ENCODE measurements around the gene PGA5. TPM values are rescaled to one million over a fixed set of nuclear protein-coding genes. Genes with fewer than 3 reads are reported as not detected.

Gene PGA5
- total and polyA plus RNA-seq, 9 of the 15 experiments (the other 6 are each of a cell fraction or from before 2014, with no cell fraction given): not detected

- no peaks in the 10 kb centered on the region for H3K9me1 ChIP-seq (ENCODE audit: control insufficient read depth, insufficient read depth, low read length)
- peak; percentile 86 to 99 (median 98) for DNase-seq (ENCODE audit: extremely low read depth in 1 of 4, low spot score in 3 of 4)
- H4K20me1 ChIP-seq (replicated peaks; ENCODE audit: control insufficient read depth, insufficient read depth, low read length): no peaks in the 10 kb centered on the region
- in situ Hi-C loops (cut with MboI) (no loop called here), intact Hi-C loops (cut with micrococcal nuclease) (no loop called here)
- peak overlapping the region; percentile 89 for H2AFZ ChIP-seq (ENCODE audit: low read depth, low read length)
- WGBS (ENCODE audit: insufficient coverage, low coverage, missing lambda C conversion rate): 36% methylated on average over 20 of the region's 35 CpGs
- peaks cover 5% of the 10 kb centered on the region; the same call in 2 of the 3 replicates for H3K36me3 ChIP-seq (ENCODE audit: control insufficient read depth, insufficient read depth, low read length)
- no TSS peak for BruUV-seq (replicated peaks)
- peak; percentile 98 for ATAC-seq
- H3K27ac ChIP-seq (ENCODE audit: extremely low read depth, low read depth, low read length): no peak overlapping the region; the same call in 2 of the 3 replicates
- FAIRE-seq: peak; percentile 69
- peaks cover 16 to 33% of the 10 kb centered on the region in 2 experiments; a peak in 4 of 5 replicates for H3K4me1 ChIP-seq (replicated peaks in 1 of 2; ENCODE audit: control insufficient read depth in 2 of 2, insufficient read depth in 2 of 2, low read length in 2 of 2)
- no peak overlapping the region for H3K4me3 ChIP-seq
- H3K79me2 ChIP-seq (ENCODE audit: control insufficient read depth, insufficient read depth, low read length): no peaks in the 10 kb centered on the region
- ChIA-PET POLR2A (interaction anchor here (0.6 to 1.7 kb wide), 8 partner anchors 15 to 168 kb away, joined by 3 to 6 read pairs (median 4); no protein-coding TSS in a partner anchor), CTCF (ENCODE audit: low intra/inter-chr PET ratio) (no interaction called here)
- peak overlapping the region; percentile 71 for H3K4me2 ChIP-seq (ENCODE audit: insufficient read depth, low read length)
- H3K9me3 ChIP-seq (replicated peaks; ENCODE audit: control insufficient read depth, insufficient read depth, low read depth, low read length): no peaks in the 10 kb centered on the region
- H3K27me3 ChIP-seq (ENCODE audit: control insufficient read depth in 2 of 2, insufficient read depth in 2 of 2, low read length in 2 of 2): no peaks in the 10 kb centered on the region
- H3K9ac ChIP-seq (ENCODE audit: insufficient read depth in 1 of 2, low read depth in 2 of 2, low read length in 2 of 2): peak overlapping the region; percentile 35 to 79; a peak in 3 of 4 replicates
- TF ChIP-seq THAP12 (CRISPR knock-in tag; IDR thresholded peaks at IDR 0.05) (no peak), MAZ (CRISPR knock-in tag; conservative IDR thresholded peaks at IDR 0.05 in 1 of 2, IDR thresholded peaks at IDR 0.05 in 1 of 2) (peak in 1 of 2 experiments; percentile 59; a peak in 1 of 4 replicates), LCOR (CRISPR knock-in tag; IDR thresholded peaks at IDR 0.05) (no peak), RCOR1 (IDR thresholded peaks at IDR 0.05; ENCODE audit: borderline replicate concordance in 1 of 2, low read depth in 2 of 2, low read length in 2 of 2) (no peak), ZC3H4 (CRISPR knock-in tag; IDR thresholded peaks at IDR 0.05; ENCODE audit: borderline replicate concordance) (no peak)
- TF ChIP-seq, protein P1, sequence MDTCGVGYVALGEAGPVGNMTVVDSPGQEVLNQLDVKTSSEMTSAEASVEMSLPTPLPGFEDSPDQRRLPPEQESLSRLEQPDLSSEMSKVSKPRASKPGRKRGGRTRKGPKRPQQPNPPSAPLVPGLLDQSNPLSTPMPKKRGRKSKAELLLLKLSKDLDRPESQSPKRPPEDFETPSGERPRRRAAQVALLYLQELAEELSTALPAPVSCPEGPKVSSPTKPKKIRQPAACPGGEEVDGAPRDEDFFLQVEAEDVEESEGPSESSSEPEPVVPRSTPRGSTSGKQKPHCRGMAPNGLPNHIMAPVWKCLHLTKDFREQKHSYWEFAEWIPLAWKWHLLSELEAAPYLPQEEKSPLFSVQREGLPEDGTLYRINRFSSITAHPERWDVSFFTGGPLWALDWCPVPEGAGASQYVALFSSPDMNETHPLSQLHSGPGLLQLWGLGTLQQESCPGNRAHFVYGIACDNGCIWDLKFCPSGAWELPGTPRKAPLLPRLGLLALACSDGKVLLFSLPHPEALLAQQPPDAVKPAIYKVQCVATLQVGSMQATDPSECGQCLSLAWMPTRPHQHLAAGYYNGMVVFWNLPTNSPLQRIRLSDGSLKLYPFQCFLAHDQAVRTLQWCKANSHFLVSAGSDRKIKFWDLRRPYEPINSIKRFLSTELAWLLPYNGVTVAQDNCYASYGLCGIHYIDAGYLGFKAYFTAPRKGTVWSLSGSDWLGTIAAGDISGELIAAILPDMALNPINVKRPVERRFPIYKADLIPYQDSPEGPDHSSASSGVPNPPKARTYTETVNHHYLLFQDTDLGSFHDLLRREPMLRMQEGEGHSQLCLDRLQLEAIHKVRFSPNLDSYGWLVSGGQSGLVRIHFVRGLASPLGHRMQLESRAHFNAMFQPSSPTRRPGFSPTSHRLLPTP (IDR thresholded peaks at IDR 0.05; ENCODE audit: borderline replicate concordance, extremely low read depth, insufficient read length): no peak
- TF ChIP-seq, protein P2, sequence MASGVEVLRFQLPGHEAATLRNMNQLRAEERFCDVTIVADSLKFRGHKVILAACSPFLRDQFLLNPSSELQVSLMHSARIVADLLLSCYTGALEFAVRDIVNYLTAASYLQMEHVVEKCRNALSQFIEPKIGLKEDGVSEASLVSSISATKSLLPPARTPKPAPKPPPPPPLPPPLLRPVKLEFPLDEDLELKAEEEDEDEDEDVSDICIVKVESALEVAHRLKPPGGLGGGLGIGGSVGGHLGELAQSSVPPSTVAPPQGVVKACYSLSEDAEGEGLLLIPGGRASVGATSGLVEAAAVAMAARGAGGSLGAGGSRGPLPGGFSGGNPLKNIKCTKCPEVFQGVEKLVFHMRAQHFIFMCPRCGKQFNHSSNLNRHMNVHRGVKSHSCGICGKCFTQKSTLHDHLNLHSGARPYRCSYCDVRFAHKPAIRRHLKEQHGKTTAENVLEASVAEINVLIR (CRISPR knock-in tag; IDR thresholded peaks at IDR 0.05): no peak
These were observed 40.7 kb downstream of the PGA5 start for GRCh38 chr11:61281581-61282250.

All from K562 (cell line).